Neural progenitor cell (in vitro differentiated cells): ENCODE results near the gene NDUFAF2. TPM values are rescaled to one million over a fixed set of nuclear protein-coding genes. Genes with fewer than 3 reads are reported as not detected.

Experiments used
- DNase-seq: peaks from one replicate; pipeline ENCODE4 v3.0.0-alpha.2; 2016; ENCODE audit warnings: low spot score
- H2AFZ ChIP-seq: fragments of 200-600 bp; sonication (generic); replicated peaks from 2 replicates; pipeline ENCODE4 v1.6.1; 2016; ENCODE audit warnings: antibody characterized with exemption
- H3F3A ChIP-seq: fragments of 200-600 bp; sonication (generic); 2 replicates; pipeline ENCODE4 v1.6.1; 2016; ENCODE audit warnings: antibody characterized with exemption, low read depth
- H3K27ac ChIP-seq: fragments of 200-600 bp; sonication (generic); 2 replicates; pipeline ENCODE4 v1.5.1; 2016; ENCODE audit warnings: mild to moderate bottlenecking
- H3K27me3 ChIP-seq: fragments of 200-600 bp; sonication (generic); 2 replicates; pipeline ENCODE4 v1.6.1; 2016; ENCODE audit warnings: mild to moderate bottlenecking, moderate library complexity
- H3K36me3 ChIP-seq: fragments of 200-600 bp; sonication (generic); 2 replicates; pipeline ENCODE4 v1.5.1; 2016
- H3K4me1 ChIP-seq: fragments of 200-600 bp; sonication (generic); 2 replicates; pipeline ENCODE4 v1.6.1; 2016; ENCODE audit warnings: mixed run types
- H3K4me2 ChIP-seq: fragments of 200-600 bp; sonication (generic); 2 replicates; pipeline ENCODE4 v1.6.1; 2016
- H3K4me3 ChIP-seq: fragments of 200-600 bp; sonication (generic); 2 replicates; pipeline ENCODE4 v1.5.1; 2016
- H3K79me2 ChIP-seq: fragments of 200-600 bp; sonication (generic); 2 replicates; pipeline ENCODE4 v1.6.1; 2016; ENCODE audit warnings: low read depth
- H3K9ac ChIP-seq: fragments of 200-600 bp; sonication (generic); 2 replicates; pipeline ENCODE4 v1.6.1; 2016
- H3K9me3 ChIP-seq: fragments of 200-600 bp; sonication (generic); 2 replicates; pipeline ENCODE4 v1.5.1; 2016; ENCODE audit warnings: low read depth
- H4K20me1 ChIP-seq: fragments of 200-600 bp; sonication (generic); 2 replicates; pipeline ENCODE4 v1.6.1; 2016; ENCODE audit warnings: low read depth
- H3K27ac Mint-ChIP-seq: 3 replicates; pipeline ENCODE4 v1.8.0; 2021; ENCODE audit warnings: mixed read lengths
- H3K27me3 Mint-ChIP-seq: 2 replicates; pipeline ENCODE4 v1.8.0; 2022; ENCODE audit warnings: low read depth, mild to moderate bottlenecking, inconsistent platforms, moderate library complexity, mixed read lengths; ENCODE audit not compliant: insufficient read depth
- H3K36me3 Mint-ChIP-seq: 3 replicates; pipeline ENCODE4 v1.8.0; 2021; ENCODE audit warnings: mixed read lengths
- H3K4me1 Mint-ChIP-seq: 3 replicates; pipeline ENCODE4 v1.8.0; 2021; ENCODE audit warnings: mixed read lengths
- H3K4me3 Mint-ChIP-seq: 3 replicates; pipeline ENCODE4 v1.8.0; 2021; ENCODE audit warnings: mild to moderate bottlenecking, moderate library complexity, mixed read lengths
- H3K9me3 Mint-ChIP-seq: 3 replicates; pipeline ENCODE4 v1.8.0; 2020; ENCODE audit warnings: mixed read lengths
- EZH2 ChIP-seq: fragments of 200-600 bp; sonication (generic); IDR thresholded peaks from 2 replicates; pipeline ENCODE4 v1.6.1; 2017; ENCODE audit warnings: antibody characterized with exemption, mild to moderate bottlenecking, moderate library complexity
- EZH2phosphoT487 ChIP-seq: fragments of 200-600 bp; sonication (generic); IDR thresholded peaks from 2 replicates; pipeline ENCODE4 v1.6.1; 2017; ENCODE audit warnings: antibody characterized with exemption
- total RNA-seq: library from RNA; depleted of rRNA; stranded (reverse); fragments of >200 nt; gene quantifications from 2 replicates; pipeline ENCODE4 v1.2.3, GENCODE V29; 2015; ENCODE audit warnings: low replicate concordance
- TF ChIP-seq, protein P1 (sequence below): fragments of 200-600 bp; sonication (generic); IDR thresholded peaks from 2 replicates; pipeline ENCODE4 v1.5.1; 2017; ENCODE audit warnings: antibody characterized with exemption, mild to moderate bottlenecking

The NDUFAF2 gene
- total RNA-seq, 1 donor from 2014 or later, result 42.1 TPM

DNA sequence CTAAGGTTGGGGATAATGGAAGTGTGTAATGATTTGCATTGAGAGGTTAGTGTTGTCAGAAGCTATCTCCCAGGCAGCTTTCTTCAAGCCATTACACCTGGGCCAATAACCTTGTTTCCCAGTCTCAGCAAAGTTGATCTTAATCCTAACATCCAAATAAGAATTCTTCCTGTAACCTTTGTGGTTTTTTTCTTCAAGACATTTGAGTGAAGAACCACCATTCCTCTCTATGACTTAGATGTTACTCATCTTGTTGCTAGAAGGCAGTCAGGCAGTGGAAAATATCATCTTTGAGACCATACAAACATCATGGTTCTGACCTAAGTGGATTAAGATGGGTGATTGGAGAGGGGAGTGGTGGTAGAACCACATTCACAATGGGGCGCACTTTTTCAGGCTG lies 103.5 kb downstream of the NDUFAF2 start:
- Mint-ChIP-seq H3K36me3 (peaks cover 2% of the 10 kb centered on the region), H3K27me3 (no peaks in the 10 kb centered on the region), H3K27ac (peak overlapping the region; percentile 32), H3K9me3 (peaks cover 8% of the 10 kb centered on the region), H3K4me1 (peaks cover 11% of the 10 kb centered on the region), H3K4me3 (no peak overlapping the region)
- no peaks in the 10 kb centered on the region for H4K20me1 ChIP-seq
- no peak overlapping the region for H3K4me2 ChIP-seq
- no peaks in the 10 kb centered on the region for H3K27me3 ChIP-seq
- no peak for DNase-seq
- H3F3A ChIP-seq, result no peaks in the 10 kb centered on the region
- no peak overlapping the region for H3K9ac ChIP-seq
- no peak overlapping the region for H3K4me3 ChIP-seq
- no peak overlapping the region for H2AFZ ChIP-seq
- H3K4me1 ChIP-seq, result no peaks in the 10 kb centered on the region
- no peaks in the 10 kb centered on the region for H3K9me3 ChIP-seq
- no peak overlapping the region for H3K27ac ChIP-seq
- H3K36me3 ChIP-seq, result no peaks in the 10 kb centered on the region
- TF ChIP-seq EZH2phosphoT487 (no peak), EZH2 (no peak)
- TF ChIP-seq, protein P1, sequence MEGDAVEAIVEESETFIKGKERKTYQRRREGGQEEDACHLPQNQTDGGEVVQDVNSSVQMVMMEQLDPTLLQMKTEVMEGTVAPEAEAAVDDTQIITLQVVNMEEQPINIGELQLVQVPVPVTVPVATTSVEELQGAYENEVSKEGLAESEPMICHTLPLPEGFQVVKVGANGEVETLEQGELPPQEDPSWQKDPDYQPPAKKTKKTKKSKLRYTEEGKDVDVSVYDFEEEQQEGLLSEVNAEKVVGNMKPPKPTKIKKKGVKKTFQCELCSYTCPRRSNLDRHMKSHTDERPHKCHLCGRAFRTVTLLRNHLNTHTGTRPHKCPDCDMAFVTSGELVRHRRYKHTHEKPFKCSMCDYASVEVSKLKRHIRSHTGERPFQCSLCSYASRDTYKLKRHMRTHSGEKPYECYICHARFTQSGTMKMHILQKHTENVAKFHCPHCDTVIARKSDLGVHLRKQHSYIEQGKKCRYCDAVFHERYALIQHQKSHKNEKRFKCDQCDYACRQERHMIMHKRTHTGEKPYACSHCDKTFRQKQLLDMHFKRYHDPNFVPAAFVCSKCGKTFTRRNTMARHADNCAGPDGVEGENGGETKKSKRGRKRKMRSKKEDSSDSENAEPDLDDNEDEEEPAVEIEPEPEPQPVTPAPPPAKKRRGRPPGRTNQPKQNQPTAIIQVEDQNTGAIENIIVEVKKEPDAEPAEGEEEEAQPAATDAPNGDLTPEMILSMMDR, result no peak
- no peaks in the 10 kb centered on the region for H3K79me2 ChIP-seq

DNA sequence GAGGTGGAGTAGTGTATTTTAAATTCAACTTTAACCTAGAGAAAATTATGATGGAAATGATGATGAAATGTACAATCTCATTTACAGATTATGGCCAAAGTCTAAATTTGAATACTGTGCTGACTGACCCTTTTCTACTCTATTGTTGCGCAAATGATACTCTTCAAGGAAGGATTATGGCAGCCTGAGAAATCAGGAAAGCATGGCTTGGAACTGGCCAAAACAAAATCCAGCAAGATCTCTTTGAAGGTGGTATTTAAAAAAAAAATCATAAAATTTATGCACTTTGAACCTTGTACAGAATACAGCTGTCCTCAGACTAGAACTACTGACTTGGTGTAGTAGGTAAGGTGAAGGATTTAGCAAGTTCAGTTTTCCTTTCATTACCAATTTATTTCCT lies 105.3 kb downstream of the NDUFAF2 start:
- Histone ChIP-seq H3K9ac (no peak overlapping the region), H3K27me3 (no peaks in the 10 kb centered on the region), H3K36me3 (no peaks in the 10 kb centered on the region), H3K4me3 (no peak overlapping the region), H3K4me1 (no peaks in the 10 kb centered on the region), H2AFZ (no peak overlapping the region), H3K4me2 (no peak overlapping the region), H3K27ac (no peak overlapping the region), H3K79me2 (no peaks in the 10 kb centered on the region), H4K20me1 (no peaks in the 10 kb centered on the region), H3K9me3 (no peaks in the 10 kb centered on the region), H3F3A (peaks cover 7% of the 10 kb centered on the region)
- peaks cover 2% of the 10 kb centered on the region for H3K36me3 Mint-ChIP-seq
- TF ChIP-seq EZH2, result no peak
- TF ChIP-seq EZH2phosphoT487, result no peak
- TF ChIP-seq, protein P1, result no peak
- no peak for DNase-seq
- no peak overlapping the region for H3K27ac Mint-ChIP-seq
- H3K9me3 Mint-ChIP-seq, result no peaks in the 10 kb centered on the region
- no peaks in the 10 kb centered on the region for H3K27me3 Mint-ChIP-seq
- H3K4me1 Mint-ChIP-seq, result peaks cover 11% of the 10 kb centered on the region
- no peak overlapping the region for H3K4me3 Mint-ChIP-seq

DNA sequence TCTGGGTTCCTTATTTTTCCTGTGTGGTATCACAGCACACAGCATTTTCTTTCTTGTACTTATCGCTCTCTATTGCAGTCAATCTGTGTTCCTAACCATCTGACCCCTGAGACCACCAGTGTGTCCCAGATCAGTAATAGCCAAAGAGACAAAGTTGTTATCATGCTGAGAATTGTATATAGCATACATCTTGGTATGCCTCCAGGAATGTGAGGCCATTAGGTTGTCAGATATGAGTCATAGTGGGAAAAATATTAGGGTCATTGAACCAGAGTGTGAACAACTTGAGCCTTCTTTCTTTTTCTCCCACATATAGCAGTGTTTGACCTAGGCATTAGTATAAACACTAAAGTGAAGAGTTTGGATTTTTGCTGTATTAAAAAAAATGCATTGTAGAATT lies 106.3 kb downstream of the NDUFAF2 start:
- Mint-ChIP-seq H3K4me1 (peaks cover 11% of the 10 kb centered on the region), H3K27ac (peak overlapping the region; percentile 1), H3K9me3 (no peaks in the 10 kb centered on the region), H3K36me3 (peaks cover 2% of the 10 kb centered on the region), H3K4me3 (no peak overlapping the region), H3K27me3 (no peaks in the 10 kb centered on the region)
- no peaks in the 10 kb centered on the region for H3K4me1 ChIP-seq
- no peaks in the 10 kb centered on the region for H3K36me3 ChIP-seq
- H3K4me2 ChIP-seq, result no peak overlapping the region
- no peak overlapping the region for H2AFZ ChIP-seq
- H3K9ac ChIP-seq, result no peak overlapping the region
- no peaks in the 10 kb centered on the region for H3K9me3 ChIP-seq
- H3K27ac ChIP-seq, result no peak overlapping the region
- H3K79me2 ChIP-seq, result no peaks in the 10 kb centered on the region
- peaks cover 7% of the 10 kb centered on the region for H3F3A ChIP-seq
- TF ChIP-seq, protein P1, result no peak
- TF ChIP-seq EZH2 (no peak), EZH2phosphoT487 (no peak)
- H3K4me3 ChIP-seq, result no peak overlapping the region
- no peak for DNase-seq
- no peaks in the 10 kb centered on the region for H3K27me3 ChIP-seq
- no peaks in the 10 kb centered on the region for H4K20me1 ChIP-seq
